GM12873 (cell line): ENCODE results near the gene DTD1.

ENCODE experiments used
- CTCF ChIP-seq: IDR thresholded peaks from 2 replicates; pipeline ENCODE4 v1.5.1; 2012; ENCODE audit warnings: low read depth, mild to moderate bottlenecking, moderate library complexity, low read length, control low read depth; ENCODE audit not compliant: insufficient read depth; ENCODE audit errors: missing control alignments

Gene DTD1

GRCh38 chr20:18794428-18794787 lies 206.6 kb downstream of the DTD1 start:
- no peak for TF ChIP-seq CTCF

GRCh38 chr20:18795366-18795765 lies 207.5 kb downstream of the DTD1 start:
- no peak for TF ChIP-seq CTCF

GRCh38 chr20:18796282-18796833 lies 208.5 kb downstream of the DTD1 start:
- TF ChIP-seq CTCF = no peak

GRCh38 chr20:18801516-18801915 lies 213.7 kb downstream of the DTD1 start:
- no peak for TF ChIP-seq CTCF

- no peak for TF ChIP-seq CTCF
These were observed 214.3 kb downstream of the DTD1 start for GRCh38 chr20:18802012-18802634.

- no peak for TF ChIP-seq CTCF
These were observed 218.0 kb downstream of the DTD1 start for GRCh38 chr20:18805881-18806280.

- TF ChIP-seq CTCF = no peak
These were observed 220.9 kb downstream of the DTD1 start for GRCh38 chr20:18808712-18809111.
